Measurements from ENCODE around the gene UBE2V1.

DNA sequence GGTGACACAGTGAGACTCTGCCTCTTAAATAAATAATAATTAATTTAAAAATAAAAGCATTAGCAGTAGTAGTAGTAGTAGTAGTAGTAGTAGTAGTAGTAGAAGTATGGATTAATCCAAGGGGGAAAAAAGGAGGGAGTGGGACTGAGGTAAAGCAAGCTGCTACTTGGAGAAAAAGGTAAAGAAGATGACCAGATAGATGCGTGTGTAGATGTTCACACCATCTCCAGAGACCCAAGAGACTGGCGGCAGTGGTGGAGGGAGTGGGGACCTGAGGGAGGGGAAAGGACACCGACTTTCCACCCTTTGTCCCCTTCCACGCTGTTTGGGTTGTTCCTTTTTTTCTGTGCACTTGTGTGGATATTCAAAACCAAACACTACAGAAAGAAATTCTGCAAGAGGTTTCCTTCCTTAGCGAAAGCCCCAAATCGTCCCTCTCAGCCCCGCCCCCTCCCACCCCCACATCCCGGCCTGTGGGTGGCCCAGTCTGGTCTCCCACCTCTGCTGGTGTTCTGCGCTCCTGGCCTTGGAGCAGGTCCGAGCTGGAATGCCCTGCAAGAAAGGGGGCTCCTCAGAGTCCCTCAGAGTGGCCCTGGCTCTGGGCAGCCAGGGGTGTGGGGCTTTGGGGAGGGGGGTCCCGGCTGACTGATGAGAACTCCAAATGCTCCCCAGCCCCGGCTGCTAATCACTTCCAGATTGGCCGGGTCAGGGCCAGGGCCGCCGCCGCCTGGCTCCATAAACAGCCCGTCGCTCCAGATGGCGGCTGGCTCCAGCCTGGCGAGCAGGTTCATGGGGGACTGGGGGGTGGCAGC lies 60.2 kb downstream of the UBE2V1 start:
- TF ChIP-seq SUZ12 (IDR thresholded peaks at IDR 0.05) = no peak
- TF ChIP-seq NFRKB (IDR thresholded peaks at IDR 0.05) = no peak
- no peak for TF ChIP-seq PKNOX1 (IDR thresholded peaks at IDR 0.05)
- no peak for TF ChIP-seq SP1 (IDR thresholded peaks at IDR 0.05)
- TF ChIP-seq FOXA1 (IDR thresholded peaks at IDR 0.05) = no peak
- TF ChIP-seq FOXK2 (IDR thresholded peaks at IDR 0.05) = no peak
- no peak for TF ChIP-seq ZNF384 (IDR thresholded peaks at IDR 0.05)
- no peak for TF ChIP-seq CTBP1 (IDR thresholded peaks at IDR 0.05; ENCODE audit: borderline replicate concordance)
- no peak for TF ChIP-seq ELF4 (IDR thresholded peaks at IDR 0.05)
- no peak for TF ChIP-seq BHLHE40 (IDR thresholded peaks at IDR 0.05; ENCODE audit: borderline replicate concordance)
